Transverse colon (tissue), 3 donors: ENCODE data around the gene ANOS1.

Source experiments
- POLR2A ChIP-seq: fragments of 450-650 bp; IDR thresholded peaks from one replicate; pipeline ENCODE4 v1.6.1; 2016; ENCODE audit warnings: antibody characterized with exemption, mild to moderate bottlenecking, moderate library complexity
- POLR2AphosphoS5 ChIP-seq, 3 donors: sonication (generic); formaldehyde crosslinking; IDR thresholded peaks; one replicate each; pipeline ENCODE4 v1.6.1; 2016; ENCODE audit warnings: antibody characterized with exemption in 3 of 3

- no peak for TF ChIP-seq POLR2AphosphoS5 (IDR thresholded peaks at IDR 0.05)
- TF ChIP-seq POLR2A: no peak
Observed at GRCh38 chrX:8627796-8628195, 104.1 kb downstream of the ANOS1 start.
